Activated naive CD4-positive, alpha-beta T cell treated with anti-CD3 and anti-CD28 coated beads, Interleukin-2, amount 50 U/mL, for 16 hours (primary cell): ENCODE measurements around the gene STXBP5.

Experiments
- DNase-seq: peaks from one replicate; pipeline ENCODE4 v3.0.0-alpha.2; 2020

STXBP5 gene

DNA sequence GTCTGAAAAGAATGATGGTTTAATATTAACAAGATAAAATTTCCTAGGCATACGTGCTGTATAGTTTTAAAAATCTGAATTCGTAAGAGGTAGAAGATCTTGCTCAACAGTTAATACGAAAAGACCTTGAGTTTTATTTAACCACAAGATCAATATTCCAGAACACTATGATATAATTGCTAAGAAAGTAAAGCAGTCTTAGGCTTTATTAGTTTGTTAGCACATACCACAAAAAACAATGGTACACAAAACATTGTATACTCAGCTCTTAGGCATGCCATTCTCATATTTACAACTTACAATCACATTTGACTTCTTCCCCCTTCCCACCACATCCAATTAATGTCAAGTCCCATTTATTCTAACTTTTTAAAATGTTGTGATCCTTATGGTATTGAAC lies 24.4 kb upstream of the STXBP5 start:
- DNase-seq, result no peak

DNA sequence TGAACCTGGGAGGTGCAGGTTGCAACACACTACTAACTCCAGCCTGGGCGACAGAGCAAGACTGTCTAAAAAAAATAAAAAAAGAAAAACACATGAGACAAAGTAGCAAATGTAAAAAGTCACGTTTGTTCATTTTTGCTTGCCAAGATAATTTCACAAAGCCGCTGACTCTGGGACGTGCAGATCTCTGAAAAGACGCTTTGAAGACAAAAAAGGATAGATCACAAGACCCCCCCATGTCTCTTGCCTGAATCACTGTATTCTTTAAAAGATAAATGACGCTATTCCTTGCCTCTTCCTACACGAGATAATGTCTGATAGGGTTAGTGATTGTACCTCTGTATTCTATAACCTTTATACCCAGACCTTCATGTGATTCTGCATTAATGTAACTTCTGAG lies 23.3 kb upstream of the STXBP5 start:
- DNase-seq, result no peak

GRCh38 chr6:147184379-147184778 lies 19.8 kb upstream of the STXBP5 start:
- DNase-seq, result no peak

GRCh38 chr6:147185216-147185615 lies 19.0 kb upstream of the STXBP5 start:
- DNase-seq, result no peak

DNA sequence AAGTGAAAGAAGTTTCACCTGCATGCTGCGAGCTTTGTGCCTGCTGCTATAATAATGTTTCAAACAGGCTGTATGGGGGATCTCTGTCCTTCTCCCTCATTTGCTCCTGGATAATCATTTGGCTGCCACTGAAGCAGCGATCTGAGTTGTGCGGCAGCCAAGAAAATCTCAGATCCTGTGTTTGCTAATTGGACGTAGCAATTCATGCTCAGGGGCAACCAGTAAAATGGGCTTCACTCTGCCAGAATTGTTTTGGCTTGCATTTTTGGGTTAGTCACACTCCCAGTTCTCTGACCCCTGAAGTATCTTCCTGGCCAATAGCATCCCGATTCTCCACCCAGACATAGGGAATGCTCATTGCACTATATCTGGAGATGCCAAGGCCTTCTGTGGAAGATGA lies 13.7 kb upstream of the STXBP5 start:
- DNase-seq, result no peak

GRCh38 chr6:147192278-147192911 lies 11.8 kb upstream of the STXBP5 start:
- DNase-seq, result no peak

GRCh38 chr6:147194652-147195411 lies 9.4 kb upstream of the STXBP5 start:
- DNase-seq, result no peak

GRCh38 chr6:147195510-147195909 lies 8.7 kb upstream of the STXBP5 start:
- DNase-seq, result no peak

DNA sequence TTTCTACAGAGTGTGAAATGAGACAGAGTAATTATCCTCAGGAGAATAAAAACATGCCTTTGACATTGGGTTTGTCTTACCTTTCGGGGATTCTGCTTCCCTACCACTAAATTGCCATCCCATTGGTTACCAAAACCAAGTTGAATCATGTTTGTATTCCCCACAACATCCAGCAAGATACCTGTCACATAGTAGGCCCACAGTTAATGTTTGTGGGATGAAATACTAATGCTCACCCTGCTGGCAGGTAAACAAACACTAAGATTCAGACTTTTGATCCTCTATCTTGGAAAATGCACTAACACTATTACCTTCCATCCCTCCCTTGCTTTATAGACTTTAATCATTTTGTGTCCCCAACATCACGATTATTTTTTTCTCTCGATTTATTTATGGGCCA lies 8.2 kb upstream of the STXBP5 start:
- DNase-seq, result no peak

DNA sequence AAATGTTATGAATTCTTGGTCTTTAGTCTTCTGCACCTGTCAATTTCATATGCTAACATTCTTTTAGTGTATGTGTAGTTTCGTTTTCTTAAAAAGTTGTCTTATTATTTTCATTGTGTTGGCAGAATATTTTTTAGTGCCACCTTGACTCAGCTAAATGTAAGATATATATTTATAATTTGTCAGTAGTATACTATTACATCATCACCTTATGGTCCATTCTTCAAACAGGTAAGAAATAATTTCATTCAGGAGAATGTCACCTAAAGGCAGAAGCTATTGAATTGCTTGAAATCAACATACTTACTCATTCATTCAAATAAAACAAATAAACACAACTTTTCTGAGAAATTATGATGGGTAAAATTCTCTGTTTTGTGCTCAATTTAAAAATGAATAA lies 3.5 kb upstream of the STXBP5 start:
- DNase-seq, result no peak

DNA sequence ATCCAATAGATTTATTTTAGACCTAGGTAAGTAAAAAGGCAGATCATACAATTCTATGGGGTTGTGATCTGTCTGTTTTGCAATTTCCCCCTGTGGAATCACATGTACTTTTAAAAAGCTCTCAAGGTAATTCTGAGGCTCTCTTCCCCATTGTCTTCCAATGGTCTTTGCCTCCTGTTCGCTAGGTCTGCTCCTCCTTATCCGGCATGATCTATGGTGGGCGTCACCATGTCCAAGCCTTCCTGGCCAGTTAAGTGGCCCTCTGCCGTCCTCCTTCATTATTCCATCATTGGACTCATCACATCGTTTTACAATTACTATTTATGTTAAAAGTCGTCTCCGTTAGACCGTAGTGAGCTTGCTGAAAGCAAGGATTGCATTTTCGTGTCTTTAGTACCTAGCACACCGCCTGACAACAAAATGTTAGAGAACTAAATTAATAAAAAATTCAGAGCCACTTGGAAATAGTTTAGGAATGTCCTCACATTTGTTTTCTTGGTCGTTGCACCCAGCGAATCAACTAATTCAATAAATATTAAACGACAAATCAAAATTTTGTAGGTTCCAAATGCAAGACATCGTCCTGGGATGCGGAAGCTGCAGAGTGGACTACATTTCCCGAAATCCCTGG lies 2.2 kb upstream of the STXBP5 start:
- peak; percentile 12 for DNase-seq

- DNase-seq, result peak; percentile 75
Observed at GRCh38 chr6:147202516-147203310, 1.5 kb upstream of the STXBP5 start.

DNA sequence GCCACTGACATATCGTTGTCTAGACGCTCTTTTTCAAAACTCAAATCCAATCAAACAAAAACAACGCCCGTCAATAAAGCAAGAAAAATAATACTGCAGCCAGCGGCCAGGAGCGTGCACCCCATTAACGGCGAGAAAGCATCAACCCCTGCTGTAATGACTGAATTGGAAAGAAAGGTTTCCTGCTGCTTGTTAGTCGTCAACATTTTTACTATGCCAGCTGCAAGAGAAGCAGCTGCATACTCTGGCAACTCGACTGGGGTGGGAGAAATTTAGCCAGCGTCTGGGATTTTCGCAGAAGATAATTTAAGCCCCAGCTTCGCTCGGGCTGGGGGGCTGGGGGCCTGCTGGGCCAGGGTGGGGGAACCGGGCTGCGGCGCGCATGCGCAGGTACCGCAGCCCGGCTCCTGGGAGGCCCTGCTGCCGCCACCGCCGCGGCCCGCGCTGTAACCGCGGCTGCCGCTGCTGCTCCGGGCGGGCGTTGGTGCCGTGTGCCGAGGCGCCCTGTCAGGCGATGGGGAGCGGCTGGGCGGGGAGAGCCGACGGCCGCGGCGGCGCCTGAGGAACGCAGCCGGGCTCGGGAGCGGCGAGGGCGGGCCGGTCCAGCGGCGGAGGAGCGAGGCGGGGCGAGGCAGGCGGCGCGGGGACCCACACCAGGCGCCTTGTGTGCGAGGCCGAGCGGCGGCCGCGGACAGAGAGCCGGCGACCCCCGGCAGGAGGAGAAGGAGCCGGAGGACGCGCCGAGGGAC lies 732 bp upstream of the STXBP5 start:
- peak; percentile 79 for DNase-seq

DNA sequence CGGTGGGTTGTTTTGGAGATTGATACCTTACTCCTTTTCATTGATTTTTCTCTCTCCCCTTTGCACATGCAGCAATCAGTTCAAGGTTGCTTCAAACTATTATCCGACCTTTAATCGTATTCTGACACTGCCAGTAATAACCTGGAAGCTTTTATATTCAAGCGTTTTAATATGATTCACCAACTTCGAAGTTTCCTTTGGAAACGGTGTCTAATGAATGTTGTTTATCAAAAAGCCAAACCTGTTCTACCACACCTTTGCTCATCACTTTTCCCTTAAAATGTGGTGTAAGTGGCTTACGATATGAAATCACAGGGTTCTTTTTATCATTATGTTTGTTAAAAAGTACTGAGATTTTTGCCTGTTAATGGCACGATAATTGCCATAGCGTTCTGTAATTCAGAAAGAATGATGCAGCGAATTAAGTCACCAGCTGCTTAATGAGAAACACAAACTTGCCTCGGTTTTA lies 660 bp downstream of the STXBP5 start:
- no peak for DNase-seq

- no peak for DNase-seq
Observed at GRCh38 chr6:147205690-147206600, 1.7 kb downstream of the STXBP5 start.

- DNase-seq, result no peak
Observed at GRCh38 chr6:147207351-147207750, 3.1 kb downstream of the STXBP5 start.

GRCh38 chr6:147207837-147208754 lies 3.9 kb downstream of the STXBP5 start:
- no peak for DNase-seq

DNA sequence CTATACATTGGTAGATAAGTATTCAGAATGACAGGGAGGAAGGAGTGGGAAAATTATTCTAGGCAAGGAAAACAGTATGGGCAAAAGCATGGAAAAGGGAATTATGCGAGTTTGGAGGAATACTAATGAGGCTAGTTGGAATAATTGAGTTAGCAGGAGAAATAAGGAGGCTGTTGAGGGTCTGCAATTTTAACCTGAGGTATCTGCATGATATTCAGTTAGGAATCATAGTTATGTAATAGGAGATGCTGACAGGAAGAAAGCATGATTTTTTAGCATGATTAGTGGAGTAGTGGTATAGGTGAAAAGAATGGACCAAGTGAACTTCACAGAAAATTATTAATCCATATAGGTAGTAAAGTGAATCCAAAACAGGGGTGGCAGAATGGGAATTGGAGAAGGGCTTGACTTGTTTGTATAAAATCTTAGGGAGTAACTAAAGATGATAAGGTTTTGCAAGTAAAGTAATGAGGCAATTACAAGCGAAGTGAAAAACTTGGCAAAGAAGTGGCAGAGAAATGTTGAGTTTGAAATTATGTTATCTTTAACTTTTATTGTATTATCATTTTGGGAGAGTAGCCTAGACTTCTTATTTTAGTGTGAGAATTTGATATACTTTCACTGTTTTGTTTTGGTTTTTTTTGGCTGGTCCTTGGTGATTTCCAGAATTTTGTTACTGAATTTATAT lies 5.7 kb downstream of the STXBP5 start:
- no peak for DNase-seq

DNA sequence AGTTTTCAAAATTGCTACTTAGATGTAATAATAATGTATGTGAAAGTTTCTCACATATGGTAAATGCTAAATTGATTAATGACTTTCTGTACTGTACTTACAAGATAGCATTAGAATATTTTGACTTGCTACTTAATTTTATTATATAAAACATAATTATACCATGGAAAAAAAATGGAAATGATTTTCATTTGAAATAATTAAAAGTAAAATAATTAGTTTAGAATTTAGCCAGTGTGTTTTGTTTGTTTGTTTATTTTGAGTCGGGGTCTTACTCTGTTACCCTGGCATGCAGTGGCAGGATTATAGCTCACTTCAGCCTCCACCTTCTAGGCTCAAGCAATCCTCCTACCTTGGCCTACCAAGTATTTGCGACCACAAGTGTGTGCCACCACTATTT lies 7.1 kb downstream of the STXBP5 start:
- DNase-seq, result no peak

GRCh38 chr6:147211831-147212230 lies 7.6 kb downstream of the STXBP5 start:
- DNase-seq, result no peak
